GM23338 (cell line): Measurements from ENCODE around the gene CSNK1E. TPM values are rescaled to one million over a fixed set of nuclear protein-coding genes. Genes with fewer than 3 reads are reported as not detected.

Experiments
- ATAC-seq: fragments of 200-7000 bp; cut with Tn5 transposase; 3 replicates; pipeline ENCODE4 v1.9.1; 2020
- DNase-seq: peaks from one replicate; pipeline ENCODE4 v3.0.0-alpha.2; 2015; ENCODE audit warnings: low spot score
- H2AFZ ChIP-seq: fragments of 200-600 bp; sonication (generic); 2 replicates; pipeline ENCODE4 v1.8.0; 2016; ENCODE audit warnings: antibody characterized with exemption, mild to moderate bottlenecking, moderate library complexity
- H3F3A ChIP-seq: fragments of 200-600 bp; sonication (generic); replicated peaks from 2 replicates; pipeline ENCODE4 v1.8.0; 2017; ENCODE audit warnings: antibody characterized with exemption, mixed run types, low read depth
- H3K27ac ChIP-seq: fragments of 200-600 bp; sonication (generic); 2 replicates; pipeline ENCODE4 v1.6.1; 2016; ENCODE audit warnings: low read depth
- H3K27me3 ChIP-seq: fragments of 200-600 bp; sonication (generic); 2 replicates; pipeline ENCODE4 v1.8.0; 2016; ENCODE audit warnings: mild to moderate bottlenecking, mixed run types, moderate library complexity; ENCODE audit not compliant: insufficient read depth
- H3K36me3 ChIP-seq: fragments of 200-600 bp; sonication (generic); 2 replicates; pipeline ENCODE4 v1.8.0; 2016; ENCODE audit warnings: mild to moderate bottlenecking; ENCODE audit not compliant: insufficient read depth
- H3K4me1 ChIP-seq: fragments of 200-600 bp; sonication (generic); 2 replicates; pipeline ENCODE4 v1.8.0; 2016; ENCODE audit warnings: mild to moderate bottlenecking, moderate library complexity; ENCODE audit not compliant: insufficient read depth
- H3K4me2 ChIP-seq: fragments of 200-600 bp; sonication (generic); 2 replicates; pipeline ENCODE4 v1.7.1; 2017; ENCODE audit warnings: mixed run types
- H3K4me3 ChIP-seq: fragments of 200-600 bp; sonication (generic); 2 replicates; pipeline ENCODE4 v1.6.1; 2016; ENCODE audit warnings: mixed run types
- H3K79me2 ChIP-seq: fragments of 200-600 bp; sonication (generic); replicated peaks from 2 replicates; pipeline ENCODE4 v1.8.0; 2017; ENCODE audit warnings: mild to moderate bottlenecking; ENCODE audit not compliant: insufficient read depth
- H3K9me2 ChIP-seq: fragments of 200-600 bp; sonication (generic); 2 replicates; pipeline ENCODE4 v1.8.0; 2017; ENCODE audit not compliant: insufficient read depth
- H4K20me1 ChIP-seq: fragments of 200-600 bp; sonication (generic); replicated peaks from 2 replicates; pipeline ENCODE4 v1.8.0; 2017; ENCODE audit warnings: mild to moderate bottlenecking; ENCODE audit not compliant: insufficient read depth
- H3K27ac Mint-ChIP-seq: 2 replicates; pipeline ENCODE4 v1.8.0; 2020; ENCODE audit warnings: inconsistent platforms, mild to moderate bottlenecking, moderate library complexity, mixed read lengths
- H3K27me3 Mint-ChIP-seq: 3 replicates; pipeline ENCODE4 v1.8.0; 2022; ENCODE audit warnings: low read depth, mild to moderate bottlenecking, moderate library complexity, mixed read lengths, inconsistent platforms; ENCODE audit not compliant: insufficient read depth, poor library complexity
- H3K36me3 Mint-ChIP-seq: 3 replicates; pipeline ENCODE4 v1.8.0; 2021; ENCODE audit warnings: low read depth, mild to moderate bottlenecking, inconsistent platforms, moderate library complexity, mixed read lengths
- H3K4me1 Mint-ChIP-seq: 3 replicates; pipeline ENCODE4 v1.8.0; 2020; ENCODE audit warnings: mild to moderate bottlenecking, inconsistent platforms, mixed read lengths
- H3K4me3 Mint-ChIP-seq: 3 replicates; pipeline ENCODE4 v1.8.0; 2021; ENCODE audit warnings: moderate library complexity, mild to moderate bottlenecking, inconsistent platforms, mixed read lengths
- H3K9me3 Mint-ChIP-seq: 3 replicates; pipeline ENCODE4 v1.8.0; 2020; ENCODE audit warnings: moderate library complexity, mild to moderate bottlenecking, inconsistent platforms, mixed read lengths
- CREB1 ChIP-seq: fragments of 250-450 bp; sonication (Bioruptor Pico); IDR thresholded peaks from 2 replicates; pipeline ENCODE4 v1.5.0; 2020; ENCODE audit warnings: low read depth, mild to moderate bottlenecking, moderate library complexity
- ZNF331 ChIP-seq: fragments of 250-450 bp; sonication (Bioruptor Pico); IDR thresholded peaks from 2 replicates; pipeline ENCODE4 v1.5.0; 2020; ENCODE audit warnings: low read depth, mild to moderate bottlenecking, moderate library complexity
- ZNF462 ChIP-seq: fragments of 250-450 bp; sonication (Bioruptor Pico); IDR thresholded peaks from 2 replicates; pipeline ENCODE4 v1.5.0; 2020; ENCODE audit warnings: mild to moderate bottlenecking, moderate library complexity
- polyA plus RNA-seq: library from polyadenylated mRNA; unstranded; fragments of >200 nt; fragmentation: Nextera tagmentation; extraction: Ambion mirVana; gene quantifications from 2 replicates; pipeline ENCODE4 v1.2.1, GENCODE V29; 2016
- small RNA-seq: library from RNA; depleted of rRNA; stranded (forward); fragments of <200 nt; gene quantifications from one replicate; pipeline ENCODE3, GENCODE V24; 2014; ENCODE audit warnings: low replicate concordance
- total RNA-seq: library from RNA; depleted of rRNA; stranded (reverse); fragments of >200 nt; shearing (Covaris generic); gene quantifications from 2 replicates; pipeline ENCODE4 v1.2.3, GENCODE V29; 2014; rRNA removed

CSNK1E gene
- total and polyA plus RNA-seq, 2 experiments from 2014 or later = 180 to 259 TPM

- no peak overlapping the region for H3K4me3 ChIP-seq
- H3K27ac ChIP-seq = peak overlapping the region; percentile 37
- H3K9me2 ChIP-seq = no peaks in the 10 kb centered on the region
- peaks cover 10% of the 10 kb centered on the region for H3K27me3 Mint-ChIP-seq
- ATAC-seq (peak; percentile 94), DNase-seq (peak; percentile 86)
- H3K4me2 ChIP-seq = no peak overlapping the region
- H3K27ac Mint-ChIP-seq = peak overlapping the region; percentile 97
- no peaks in the 10 kb centered on the region for H3K9me3 Mint-ChIP-seq
- H3K36me3 Mint-ChIP-seq = peaks cover 15% of the 10 kb centered on the region
- no peaks in the 10 kb centered on the region for H3K79me2 ChIP-seq
- H2AFZ ChIP-seq = no peak overlapping the region
- H4K20me1 ChIP-seq = no peaks in the 10 kb centered on the region
- no peaks in the 10 kb centered on the region for H3F3A ChIP-seq
- no peaks in the 10 kb centered on the region; the same call in 1 of the 2 replicates for H3K36me3 ChIP-seq
- no peaks in the 10 kb centered on the region for H3K27me3 ChIP-seq
- peaks cover 35% of the 10 kb centered on the region for H3K4me1 Mint-ChIP-seq
- peak overlapping the region; percentile 5; the same call in 1 of the 3 replicates for H3K4me3 Mint-ChIP-seq
- H3K4me1 ChIP-seq = 0 out of 2 replicates have a peak, but pooled peaks cover 2% of the 10 kb centered on the region
- TF ChIP-seq ZNF462 (CRISPR knock-in tag) (peak; percentile 72; the same call in 1 of the 2 replicates), ZNF331 (CRISPR knock-in tag) (no peak), CREB1 (peak; percentile 68)
Observed at GRCh38 chr22:38240734-38241252, 76.4 kb downstream of the CSNK1E start.

Small RNAs within 50 kb of the gene (small RNA-seq; reads per million reads assigned to genes)
- not detected for gene RF00017

Other genes with a start within 250 kb of the CSNK1E start
- 0.66 and 1.0 TPM in 2 replicates for gene SLC16A8, start 233.2 kb downstream of the CSNK1E start, total RNA-seq
- 0.52 and 0.56 TPM in 2 replicates for gene SLC16A8, start 233.2 kb downstream of the CSNK1E start, polyA plus RNA-seq
- gene BAIAP2L2, start 206.7 kb downstream of the CSNK1E start, total RNA-seq = 3.9 and 5.6 TPM in 2 replicates
- 5.6 and 7.6 TPM in 2 replicates for gene BAIAP2L2, start 206.7 kb downstream of the CSNK1E start, polyA plus RNA-seq
- gene PLA2G6, start 135.6 kb downstream of the CSNK1E start, total RNA-seq = 6.3 and 12.6 TPM in 2 replicates
- 4.5 and 5.8 TPM in 2 replicates for gene PLA2G6, start 135.6 kb downstream of the CSNK1E start, polyA plus RNA-seq
- 7.7 and 8.9 TPM in 2 replicates for gene MAFF, start 115.4 kb downstream of the CSNK1E start, total RNA-seq
- gene MAFF, start 115.4 kb downstream of the CSNK1E start, polyA plus RNA-seq = 2.2 and 2.3 TPM in 2 replicates
- 76.5 and 95.1 TPM in 2 replicates for gene TMEM184B, start 44.4 kb downstream of the CSNK1E start, total RNA-seq
- 40.7 and 42.2 TPM in 2 replicates for gene TMEM184B, start 44.4 kb downstream of the CSNK1E start, polyA plus RNA-seq
- gene KCNJ4, start 137.8 kb upstream of the CSNK1E start, total RNA-seq = 1.3 TPM in 2 replicates
- gene KCNJ4, start 137.8 kb upstream of the CSNK1E start, polyA plus RNA-seq = 0.23 and 0.28 TPM in 2 replicates
- gene KDELR3, start 150.7 kb upstream of the CSNK1E start, total RNA-seq = 5.6 and 11.1 TPM in 2 replicates
- 5.7 and 7.8 TPM in 2 replicates for gene KDELR3, start 150.7 kb upstream of the CSNK1E start, polyA plus RNA-seq
- 452 and 603 TPM in 2 replicates for gene DDX17, start 188.9 kb upstream of the CSNK1E start, total RNA-seq
- 88.0 and 91.0 TPM in 2 replicates for gene DDX17, start 188.9 kb upstream of the CSNK1E start, polyA plus RNA-seq